SKM-1 (cell line): ENCODE results near the gene PIGL.
"Not testable (repeated sequence)": the region's sequence is repeated elsewhere in the genome, so short reads cannot be mapped to it uniquely, and the experiment has no call there.

Experiments used
- DNase-seq: peaks from one replicate; lab custom pipeline; 2025; ENCODE audit not compliant: unreplicated experiment; lab: John Stamatoyannopoulos, UW

Gene PIGL

DNA sequence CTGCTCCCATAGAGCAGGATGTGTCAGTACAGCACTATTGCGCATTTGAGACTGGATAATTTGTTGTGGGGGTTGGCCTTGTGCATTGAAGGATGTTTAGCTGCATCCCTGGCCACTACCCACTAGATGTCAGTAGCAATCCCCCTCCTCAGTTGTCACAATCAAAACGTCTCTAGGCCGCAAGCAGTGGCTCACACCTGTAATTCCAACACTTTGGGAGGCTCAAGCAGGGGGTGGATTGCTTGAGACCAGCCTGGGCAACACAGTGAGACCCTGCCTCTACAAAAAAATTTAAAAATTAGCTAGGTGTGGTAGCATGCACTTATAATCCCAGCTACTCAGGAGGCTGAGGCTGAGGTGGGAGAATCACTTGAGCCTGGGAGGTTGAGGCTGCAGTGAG, 87.8 kb downstream of the PIGL start:
- DNase-seq, result peak; percentile 40

DNA sequence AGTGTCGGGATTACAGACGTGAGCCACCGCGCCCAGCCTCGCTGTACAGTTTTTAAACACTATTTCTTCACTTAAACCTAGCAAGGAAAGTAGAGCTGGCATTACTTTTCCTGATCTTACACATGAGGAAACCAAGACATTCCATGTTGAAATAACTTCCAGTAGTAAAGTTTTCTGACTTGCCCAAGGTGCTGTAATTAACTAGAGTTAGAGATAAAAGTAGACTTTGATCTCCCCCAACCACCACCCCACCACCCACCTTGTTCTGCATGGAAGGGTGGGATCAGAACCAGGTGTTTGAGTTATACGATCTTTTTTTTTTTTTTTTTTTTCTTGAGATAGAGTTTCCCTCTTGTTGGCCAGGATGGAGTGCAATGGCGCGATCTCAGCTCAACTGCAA, 89.2 kb downstream of the PIGL start:
- no peak for DNase-seq

DNA sequence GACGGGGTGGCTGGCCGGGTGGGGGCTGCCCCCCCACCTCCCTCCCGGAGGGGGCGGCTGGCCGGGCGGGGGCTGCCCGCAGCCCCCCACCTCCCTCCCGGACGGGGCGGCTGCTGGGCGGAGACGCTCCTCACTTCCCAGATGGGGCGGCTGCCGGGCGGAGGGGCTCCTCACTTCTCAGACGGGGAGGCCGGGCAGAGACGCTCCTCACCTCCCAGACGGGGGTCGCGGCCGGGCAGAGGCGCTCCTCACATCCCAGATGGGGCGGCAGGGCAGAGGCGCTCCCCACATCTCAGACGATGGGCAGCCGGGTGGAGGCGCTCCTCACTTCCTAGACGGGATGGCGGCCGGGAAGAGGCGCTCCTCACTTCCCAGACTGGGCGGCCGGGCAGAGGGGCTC, 95.1 kb downstream of the PIGL start:
- not testable (repeated sequence) for DNase-seq

DNA sequence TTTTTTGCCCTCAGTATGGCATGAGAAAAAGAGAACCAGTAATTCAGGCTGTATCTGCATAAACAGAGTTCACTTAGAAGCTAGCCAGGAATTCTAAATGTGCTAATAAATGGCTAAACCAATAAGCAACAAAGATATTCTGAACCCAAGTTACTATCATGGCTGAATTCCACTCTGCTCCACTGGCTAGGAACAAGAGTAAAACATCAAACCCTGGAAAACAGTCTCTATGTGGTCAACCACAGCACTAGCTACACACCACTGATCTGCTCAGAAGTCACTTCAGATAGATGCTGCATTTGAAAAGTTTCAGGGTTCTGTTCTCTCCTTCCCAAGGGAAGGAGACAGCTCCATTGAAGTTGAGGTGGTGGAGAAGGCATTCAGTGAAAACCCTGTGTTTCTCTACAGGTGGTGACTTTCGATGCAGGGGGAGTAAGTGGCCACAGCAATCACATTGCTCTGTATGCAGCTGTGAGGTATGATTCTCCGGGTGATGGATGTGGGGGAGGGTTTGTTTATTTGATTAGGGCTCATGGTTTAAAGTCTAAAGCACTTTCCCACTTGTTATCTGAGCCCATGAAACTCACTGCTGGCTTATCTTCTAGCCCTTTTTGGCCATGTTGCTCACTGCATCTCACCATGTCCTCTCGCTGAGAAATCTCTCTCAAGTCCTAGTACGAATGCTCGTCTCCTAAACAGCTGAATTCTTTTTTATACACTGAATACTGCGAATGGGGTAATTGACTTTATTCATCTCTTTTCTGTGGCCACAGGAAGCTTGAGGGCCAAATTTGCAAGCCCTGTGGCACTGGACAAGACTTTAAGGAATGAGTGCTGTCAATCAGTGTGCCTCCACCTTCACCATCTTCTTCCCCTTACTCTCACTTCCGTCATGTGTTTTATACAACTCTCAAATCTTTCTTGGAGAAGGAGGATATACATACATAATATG, 96.4 kb downstream of the PIGL start:
- no peak for DNase-seq

DNA sequence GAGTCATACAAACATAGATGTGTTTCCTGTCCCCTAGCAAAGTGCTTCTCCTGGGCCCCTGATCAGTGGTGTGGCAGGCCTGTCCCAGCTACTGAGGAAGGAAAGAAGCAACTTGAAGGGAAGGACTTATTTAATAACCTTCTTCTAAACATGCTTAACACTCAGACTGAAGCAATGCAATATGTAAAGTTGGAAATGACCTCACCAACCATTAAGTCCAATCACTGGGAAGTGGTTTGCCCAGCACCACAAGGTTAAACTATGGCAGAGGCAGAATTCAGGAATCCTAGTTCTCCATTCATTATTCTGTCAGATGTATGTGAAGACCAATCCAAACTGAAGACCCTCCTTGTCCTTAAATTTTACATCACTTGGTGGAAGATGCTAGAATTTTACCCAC, 97.2 kb downstream of the PIGL start:
- no peak for DNase-seq

DNA sequence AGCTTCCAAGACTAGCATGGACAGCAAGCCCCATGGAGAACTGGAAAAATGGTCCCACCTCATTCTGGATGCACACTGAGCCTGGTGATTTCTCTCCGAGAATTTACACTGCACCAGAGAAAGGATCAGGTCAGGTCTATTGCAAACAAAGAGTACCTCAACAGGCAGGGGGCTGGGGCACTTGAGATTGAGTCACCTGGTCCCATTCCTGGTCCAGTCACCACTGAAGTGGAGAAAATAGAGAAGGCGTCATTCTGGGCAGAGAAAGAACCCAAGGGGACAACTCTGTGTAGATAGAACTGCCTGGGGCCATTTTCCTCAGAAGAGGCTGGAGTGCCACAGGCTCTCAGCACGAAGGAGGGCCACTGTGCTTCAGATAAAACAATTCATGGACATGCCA, 97.8 kb downstream of the PIGL start:
- no peak for DNase-seq

DNA sequence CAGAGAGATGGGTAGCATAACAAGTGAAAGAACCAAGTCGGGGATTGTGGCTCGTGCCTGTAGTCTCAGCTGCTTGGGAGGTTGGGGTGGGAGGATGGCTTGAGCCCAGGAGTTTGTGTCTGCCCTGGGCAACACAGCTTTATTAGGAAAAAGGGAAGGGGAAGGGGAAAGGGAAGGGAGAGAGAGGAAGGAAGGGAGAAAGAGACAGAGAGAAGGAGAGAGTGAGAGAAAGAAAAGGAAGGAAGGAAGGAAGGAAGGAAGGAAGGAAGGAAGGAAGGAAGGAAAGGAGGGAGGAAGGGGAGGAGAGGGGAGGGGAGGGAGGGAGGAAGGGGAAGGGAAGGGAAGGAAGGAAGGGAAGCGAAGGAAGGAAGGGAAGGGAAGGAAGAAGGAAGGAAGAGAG, 103.0 kb downstream of the PIGL start:
- no peak for DNase-seq

DNA sequence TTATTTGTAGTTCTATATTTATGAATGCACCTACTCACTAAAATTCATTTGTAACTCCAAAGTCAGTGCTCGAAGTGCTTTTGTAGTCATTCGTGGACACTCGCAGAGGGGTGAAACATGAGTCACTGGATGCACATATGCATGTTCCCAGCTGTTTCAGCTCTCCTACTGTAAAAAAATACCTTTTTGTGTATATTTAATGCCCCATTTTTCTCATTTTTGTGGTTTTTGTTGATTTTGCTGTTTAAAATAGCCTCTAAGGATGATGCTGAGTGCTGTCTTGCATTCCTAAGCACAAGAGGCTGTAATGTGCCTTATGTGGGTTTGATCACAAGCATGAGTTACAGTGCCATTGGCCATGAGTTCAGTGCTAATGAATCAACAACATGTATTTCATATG, 105.6 kb downstream of the PIGL start:
- DNase-seq, result no peak

DNA sequence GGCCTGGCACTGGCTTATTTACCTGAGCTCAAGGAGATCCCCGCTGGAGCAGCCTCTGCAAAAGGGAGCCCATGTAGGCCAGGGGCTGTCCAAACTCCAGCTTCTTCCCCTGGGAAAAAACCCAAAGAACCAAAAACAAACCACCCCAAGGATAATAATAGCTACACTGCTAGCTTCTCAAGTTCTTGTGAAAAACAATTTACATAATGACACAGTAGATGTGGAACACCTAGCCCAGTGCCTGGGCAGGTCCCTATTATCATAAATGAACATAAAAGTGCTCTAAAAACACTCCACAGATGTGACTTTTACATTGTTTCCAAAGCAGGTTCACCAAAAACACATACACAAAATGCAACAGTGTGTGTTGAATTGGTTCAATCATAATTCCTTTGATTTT, 109.0 kb downstream of the PIGL start:
- no peak for DNase-seq

DNA sequence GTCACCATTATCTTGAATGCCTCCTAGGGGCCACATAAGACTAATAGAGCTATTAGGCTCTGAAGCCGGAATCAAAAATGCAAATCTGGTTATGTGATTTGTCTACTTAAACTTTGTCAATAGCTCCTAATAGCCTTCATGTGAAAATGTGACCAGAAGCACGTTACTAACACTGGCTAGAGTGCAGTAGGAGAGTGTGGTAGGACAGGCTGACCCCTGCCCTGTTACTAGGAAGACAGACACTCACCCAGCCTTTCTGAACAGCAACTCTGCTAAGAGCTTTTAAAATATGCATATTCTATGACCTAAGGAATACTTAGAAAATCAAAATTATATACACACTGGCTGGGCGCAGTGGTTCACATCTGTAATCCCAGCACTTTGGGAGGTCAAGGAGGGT, 110.0 kb downstream of the PIGL start:
- no peak for DNase-seq

DNA sequence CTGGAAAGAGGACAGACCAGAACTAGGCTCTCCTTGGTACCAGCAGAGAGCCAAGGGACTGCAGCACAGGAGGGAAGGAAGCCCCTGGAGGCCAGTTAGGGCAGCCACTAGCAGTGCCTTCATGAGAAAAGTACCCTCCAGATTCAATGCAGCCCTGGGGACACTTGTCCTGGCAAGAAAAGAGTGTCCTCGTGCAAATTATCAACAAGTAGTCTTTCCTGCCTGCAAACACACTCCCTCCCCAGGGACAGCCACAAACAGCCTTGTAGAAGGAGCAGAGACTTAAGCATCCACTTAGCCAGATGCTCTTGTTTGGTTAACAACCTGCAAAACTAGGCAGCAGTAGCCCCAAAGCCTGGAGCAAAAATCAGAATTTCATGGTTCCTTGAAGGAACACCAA, 112.0 kb downstream of the PIGL start:
- no peak for DNase-seq

DNA sequence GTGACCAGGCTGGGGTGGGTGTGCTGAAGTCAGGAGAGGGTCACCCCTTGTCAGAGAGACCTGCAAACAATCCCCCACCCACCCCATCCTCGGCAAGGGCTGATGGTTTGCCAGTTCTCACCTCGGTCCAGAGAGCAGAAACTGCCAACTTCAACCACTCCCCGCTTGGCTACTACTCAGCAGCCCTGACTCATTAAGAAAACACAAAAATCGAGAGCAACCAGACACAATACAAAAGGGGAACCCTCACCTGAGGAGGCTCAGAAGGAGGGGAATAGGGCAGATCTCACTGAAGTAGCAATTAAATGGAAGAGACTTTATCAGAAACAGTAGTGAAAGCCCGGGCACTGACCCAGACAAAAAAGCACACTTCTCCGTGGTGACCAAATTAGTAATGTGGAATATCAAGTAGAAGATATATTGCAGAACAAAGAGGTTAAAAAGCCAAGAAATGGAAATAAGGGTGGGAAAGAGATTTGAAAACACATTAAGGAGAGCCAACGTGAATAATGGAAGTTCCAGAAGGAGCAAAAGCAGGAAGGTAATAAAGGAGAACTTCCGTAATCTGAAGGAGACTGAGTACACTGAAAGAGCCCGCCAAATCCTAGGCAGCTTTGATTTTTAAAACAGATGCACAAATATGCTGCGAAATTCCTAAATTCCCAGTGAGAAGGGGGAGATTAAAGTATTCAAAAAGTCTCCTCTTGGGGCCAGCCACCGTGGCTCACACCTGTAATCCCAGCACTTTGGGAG, 112.7 kb downstream of the PIGL start:
- DNase-seq, result no peak

DNA sequence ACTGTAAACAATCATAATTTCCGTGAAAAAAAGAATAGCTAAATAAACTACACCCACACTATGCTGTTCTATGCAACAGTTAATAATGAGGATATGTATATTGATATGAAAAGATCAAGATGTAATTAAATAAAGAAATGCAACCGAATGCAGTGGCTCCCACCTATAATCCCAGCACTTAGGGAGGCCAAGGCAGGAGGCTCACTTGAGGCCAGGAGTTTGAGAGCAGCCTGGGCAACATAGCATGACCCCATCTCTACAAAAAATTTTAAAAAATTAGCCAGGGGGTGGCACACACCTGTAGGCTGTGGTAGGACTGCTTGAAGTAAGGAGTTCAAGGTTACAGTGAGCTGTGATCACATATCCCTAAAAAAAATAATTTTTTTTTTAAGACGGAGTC, 121.4 kb downstream of the PIGL start:
- DNase-seq, result no peak

DNA sequence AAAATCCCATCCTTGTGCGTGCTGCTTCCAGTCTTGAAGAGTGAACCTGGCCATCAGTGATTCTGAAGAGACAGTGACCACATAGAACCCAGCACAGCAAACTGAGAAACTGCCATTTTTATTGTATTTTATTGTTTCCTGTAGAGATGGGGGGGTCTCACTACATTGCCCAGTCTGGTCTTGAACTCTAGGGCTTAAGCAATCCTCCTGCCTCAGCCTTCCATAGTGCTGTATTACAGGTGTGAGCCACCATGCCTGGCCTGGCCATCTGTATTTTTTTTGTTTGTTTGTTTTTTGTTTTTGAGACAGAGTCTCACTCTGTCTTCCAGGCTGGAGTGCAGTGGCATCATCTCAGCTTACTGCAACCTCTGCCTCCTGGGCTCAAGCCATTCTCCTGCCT, 122.4 kb downstream of the PIGL start:
- no peak for DNase-seq

DNA sequence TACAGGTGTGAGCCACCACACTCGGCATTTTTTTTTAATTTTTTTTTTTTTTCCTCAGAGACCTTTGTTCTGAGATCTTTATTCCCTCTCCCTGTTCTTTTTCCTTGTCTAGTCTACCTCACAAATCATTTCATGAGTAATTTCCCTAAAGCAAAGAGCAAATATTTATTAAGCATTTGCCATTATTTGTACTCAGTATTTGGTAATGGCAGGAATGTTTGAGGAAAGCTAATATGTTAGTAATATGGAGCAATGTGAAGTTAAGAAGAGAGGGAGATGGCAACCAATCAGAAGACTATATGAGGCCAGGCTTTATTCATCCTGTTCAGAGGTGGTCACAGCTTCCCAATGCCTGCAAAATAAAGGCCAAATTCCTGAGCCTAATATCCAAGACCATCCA, 122.9 kb downstream of the PIGL start:
- no peak for DNase-seq

DNA sequence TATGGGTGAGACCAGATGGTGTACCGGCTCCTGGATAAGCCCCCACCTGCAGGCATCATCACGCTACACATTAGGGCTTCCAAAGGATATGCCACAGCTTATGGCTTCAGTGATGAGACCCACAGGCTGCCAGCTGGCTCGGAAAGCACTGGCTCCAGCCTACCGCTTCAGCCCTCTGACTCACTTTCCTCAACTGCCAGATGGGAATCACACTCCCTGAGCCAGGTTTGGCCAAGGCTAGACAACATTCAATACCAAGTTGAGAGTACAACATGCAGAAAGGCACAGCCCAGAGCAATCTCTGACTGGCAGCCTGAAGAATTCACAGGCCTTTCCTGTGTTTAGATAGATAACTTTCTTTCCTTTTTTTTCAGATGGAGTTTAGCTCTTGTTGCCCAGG, 126.0 kb downstream of the PIGL start:
- DNase-seq, result no peak

DNA sequence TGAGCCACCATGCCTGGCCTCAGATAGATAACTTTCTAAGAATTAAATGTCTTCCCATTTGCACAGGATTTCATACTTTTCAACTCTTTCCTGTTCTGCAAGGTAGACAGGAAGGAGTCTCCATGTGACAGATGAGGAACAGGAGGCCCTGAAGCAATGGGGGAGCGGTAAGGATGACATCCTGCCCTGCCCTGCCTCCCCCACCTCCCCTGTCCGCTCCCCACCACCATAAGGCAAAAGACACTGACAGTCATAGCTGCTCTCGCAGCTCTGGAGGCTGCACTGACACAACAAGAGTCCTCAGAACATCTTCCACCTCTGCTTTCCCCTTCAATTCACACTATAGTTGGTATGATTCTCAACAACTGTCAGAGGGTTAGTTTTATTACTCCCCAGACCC, 126.6 kb downstream of the PIGL start:
- no peak for DNase-seq

DNA sequence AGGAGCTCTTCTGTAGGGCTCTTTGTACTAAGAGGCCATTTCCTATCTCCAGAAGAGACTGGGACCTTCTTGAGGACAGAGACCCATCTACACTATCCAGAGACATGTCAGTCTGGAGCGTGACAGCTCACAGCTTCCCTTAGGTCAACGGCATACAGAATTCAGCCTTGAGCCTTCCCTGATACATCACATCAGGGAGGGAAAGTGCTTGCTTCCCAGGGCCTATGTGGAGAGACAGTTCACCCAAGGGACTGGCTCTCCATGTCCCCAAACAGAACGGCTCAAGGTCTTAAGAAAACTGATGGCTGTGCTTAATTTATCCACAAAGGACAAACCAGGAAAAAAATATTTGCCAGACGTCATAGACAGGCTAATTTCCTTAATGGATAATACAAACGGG, 128.6 kb downstream of the PIGL start:
- no peak for DNase-seq

DNA sequence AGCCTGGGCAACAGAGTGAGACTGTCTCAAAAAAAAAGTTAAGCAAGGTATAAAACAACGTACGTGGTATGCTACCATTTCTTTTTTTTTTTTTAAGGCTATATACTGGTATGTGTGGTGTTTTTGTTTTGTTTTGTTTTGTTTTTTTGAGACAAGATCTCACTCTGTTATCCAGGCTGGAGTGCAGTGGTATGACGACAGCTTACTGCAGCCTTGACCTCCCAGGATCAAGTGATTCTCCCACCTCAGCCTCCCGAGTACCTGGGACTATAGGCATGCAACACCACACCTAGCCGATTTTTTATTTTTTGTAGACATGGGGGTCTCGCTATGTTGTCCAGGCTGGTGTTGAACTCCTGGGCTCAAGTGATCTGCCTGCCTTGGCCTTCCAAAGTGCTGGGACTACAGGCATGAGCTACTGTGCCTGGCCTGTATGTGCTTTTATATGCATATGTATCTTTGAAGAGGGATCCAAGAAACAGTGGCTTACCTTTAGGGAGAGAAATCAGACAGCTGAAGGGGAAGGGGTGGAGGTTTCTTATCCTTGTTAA, 129.8 kb downstream of the PIGL start:
- no peak for DNase-seq

DNA sequence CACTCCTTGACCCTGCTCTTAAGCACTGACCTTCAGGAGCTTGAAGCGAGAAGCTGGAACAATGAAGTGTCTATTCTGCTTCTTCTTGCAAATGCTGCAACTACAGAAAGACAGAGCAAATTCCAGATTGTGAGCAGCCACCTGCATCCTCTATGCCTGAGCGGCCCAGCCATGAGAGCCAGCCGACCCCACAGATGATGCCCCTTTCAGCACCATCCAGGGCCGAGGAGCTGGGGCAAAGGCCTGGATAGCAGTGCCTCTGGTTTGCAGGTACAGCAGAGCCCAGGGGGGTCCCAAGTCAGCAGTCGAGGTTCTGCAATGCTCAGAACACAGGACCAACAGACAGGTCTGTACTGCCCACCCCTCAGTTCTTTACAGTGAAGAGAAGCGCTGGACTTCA, 131.6 kb downstream of the PIGL start:
- no peak for DNase-seq

DNA sequence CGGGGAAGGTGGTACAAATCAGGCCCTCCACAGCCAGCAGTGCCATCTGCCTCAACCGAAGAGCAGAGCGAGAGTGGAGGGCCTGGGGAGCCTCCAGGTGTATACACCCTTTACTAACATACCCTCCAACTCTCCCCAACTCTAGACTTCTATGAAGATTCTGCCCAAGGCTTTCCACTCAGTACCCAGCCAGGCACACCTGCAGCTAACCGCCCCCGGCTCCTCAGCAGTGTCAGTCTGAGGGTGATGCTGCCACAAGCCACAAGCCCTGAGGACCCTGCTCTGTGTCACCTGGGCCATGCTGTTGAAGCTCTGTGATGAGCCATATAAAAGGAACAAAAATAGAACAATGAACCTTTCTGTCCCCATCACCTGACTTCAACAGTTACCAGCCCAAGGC, 132.4 kb downstream of the PIGL start:
- no peak for DNase-seq

DNA sequence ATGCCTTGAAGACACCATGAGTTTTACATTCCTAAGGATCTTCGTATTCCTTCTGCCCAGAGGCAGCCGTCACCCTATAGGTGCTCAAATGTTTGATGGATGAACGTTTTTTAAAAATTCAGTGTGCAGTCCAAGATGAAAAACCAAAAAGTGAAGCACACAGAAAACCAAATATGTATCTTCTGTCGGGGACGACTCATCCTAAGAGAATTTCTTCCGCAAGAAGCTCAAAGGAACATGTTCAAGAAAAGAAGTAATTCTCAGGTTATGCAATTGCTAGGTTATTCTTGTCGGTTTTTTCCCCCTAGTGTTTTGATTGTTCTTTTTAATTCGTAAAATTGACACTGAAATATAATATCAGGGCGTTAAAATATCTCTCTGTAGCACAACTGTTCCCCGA, 134.8 kb downstream of the PIGL start:
- DNase-seq, result no peak
